Choroid plexus epithelial cell (primary cell): ENCODE measurements around the gene PDP2.

Experiments used
- DNase-seq: peaks from one replicate; pipeline ENCODE4 v3.0.0-alpha.2; 2010; ENCODE audit warnings: low read depth
- H3K4me3 ChIP-seq: 2 replicates; pipeline ENCODE4 v1.5.1; 2011; ENCODE audit warnings: low read depth, mild to moderate bottlenecking, control low read depth, low read length, moderate library complexity
- TF ChIP-seq, protein P1 (sequence below): conservative IDR thresholded peaks from 2 replicates; pipeline ENCODE4 v1.5.1; 2011; ENCODE audit warnings: low read depth, mild to moderate bottlenecking, control low read depth, inconsistent platforms, low read length, moderate library complexity

Gene PDP2

DNA sequence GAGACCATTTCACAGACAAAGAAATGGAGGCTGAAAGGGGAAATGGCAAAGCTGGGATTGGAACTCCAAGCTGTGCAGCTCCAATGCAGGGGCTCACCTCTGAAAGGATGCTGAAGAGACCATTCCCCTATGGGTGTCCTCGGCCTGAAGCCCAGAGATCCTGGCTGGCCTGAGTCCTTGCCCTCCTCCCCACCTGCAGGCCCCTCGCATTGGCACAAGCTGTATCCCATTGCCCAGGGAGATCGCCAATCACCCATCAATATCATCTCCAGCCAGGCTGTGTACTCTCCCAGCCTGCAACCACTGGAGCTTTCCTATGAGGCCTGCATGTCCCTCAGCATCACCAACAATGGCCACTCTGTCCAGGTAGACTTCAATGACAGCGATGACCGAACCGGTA, 33.5 kb upstream of the PDP2 start:
- TF ChIP-seq, protein P1, sequence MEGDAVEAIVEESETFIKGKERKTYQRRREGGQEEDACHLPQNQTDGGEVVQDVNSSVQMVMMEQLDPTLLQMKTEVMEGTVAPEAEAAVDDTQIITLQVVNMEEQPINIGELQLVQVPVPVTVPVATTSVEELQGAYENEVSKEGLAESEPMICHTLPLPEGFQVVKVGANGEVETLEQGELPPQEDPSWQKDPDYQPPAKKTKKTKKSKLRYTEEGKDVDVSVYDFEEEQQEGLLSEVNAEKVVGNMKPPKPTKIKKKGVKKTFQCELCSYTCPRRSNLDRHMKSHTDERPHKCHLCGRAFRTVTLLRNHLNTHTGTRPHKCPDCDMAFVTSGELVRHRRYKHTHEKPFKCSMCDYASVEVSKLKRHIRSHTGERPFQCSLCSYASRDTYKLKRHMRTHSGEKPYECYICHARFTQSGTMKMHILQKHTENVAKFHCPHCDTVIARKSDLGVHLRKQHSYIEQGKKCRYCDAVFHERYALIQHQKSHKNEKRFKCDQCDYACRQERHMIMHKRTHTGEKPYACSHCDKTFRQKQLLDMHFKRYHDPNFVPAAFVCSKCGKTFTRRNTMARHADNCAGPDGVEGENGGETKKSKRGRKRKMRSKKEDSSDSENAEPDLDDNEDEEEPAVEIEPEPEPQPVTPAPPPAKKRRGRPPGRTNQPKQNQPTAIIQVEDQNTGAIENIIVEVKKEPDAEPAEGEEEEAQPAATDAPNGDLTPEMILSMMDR: no peak
- no peak for DNase-seq
- H3K4me3 ChIP-seq: no peak overlapping the region

DNA sequence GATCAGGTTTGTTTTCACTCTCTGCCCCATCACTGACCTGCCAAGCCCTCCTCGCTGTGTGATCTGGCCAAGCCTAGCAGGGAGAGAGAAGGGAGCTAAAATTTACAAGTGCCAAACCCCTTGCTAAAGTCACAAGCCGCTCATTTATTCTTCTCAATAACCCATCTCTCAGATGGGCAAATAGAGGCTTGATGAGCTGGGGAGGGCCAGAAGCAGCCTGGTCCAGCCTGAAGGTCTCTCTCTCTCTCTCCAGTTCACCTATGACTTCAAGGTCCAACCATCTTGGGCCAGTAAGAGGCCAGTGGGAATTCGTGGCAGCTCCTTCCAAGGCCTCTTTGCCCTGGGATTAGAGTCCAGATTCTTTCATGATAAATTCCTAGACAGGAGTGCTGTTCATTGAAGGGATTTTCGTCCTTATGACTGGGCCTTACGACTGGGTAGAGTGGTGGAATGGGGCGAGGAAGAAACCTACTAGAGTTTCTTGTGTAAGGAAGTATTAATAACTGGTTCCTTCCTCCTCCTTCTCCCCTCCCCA, 32.7 kb upstream of the PDP2 start:
- no peak for DNase-seq
- no peak overlapping the region for H3K4me3 ChIP-seq
- TF ChIP-seq, protein P1: no peak

DNA sequence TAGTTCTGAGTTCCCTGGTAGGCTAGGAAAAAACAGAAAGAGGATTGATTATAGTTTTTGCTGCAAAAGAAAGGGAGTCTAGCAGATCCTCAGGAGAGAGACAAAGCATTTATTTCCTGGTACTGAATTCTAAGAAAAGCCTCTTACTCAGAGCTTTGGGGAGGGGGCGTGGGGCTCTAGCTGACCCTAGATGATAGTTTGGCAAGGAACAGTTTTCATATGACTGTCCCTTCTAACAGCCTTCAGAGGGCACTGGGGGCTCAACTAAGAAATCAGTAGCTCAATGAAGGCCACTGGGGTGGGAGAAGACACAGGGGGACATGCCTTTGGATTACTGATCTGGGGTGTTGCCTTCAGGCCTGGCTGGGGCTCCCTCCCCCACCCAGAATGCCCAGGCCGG, 32.1 kb upstream of the PDP2 start:
- no peak overlapping the region for H3K4me3 ChIP-seq
- no peak for DNase-seq
- TF ChIP-seq, protein P1: no peak

DNA sequence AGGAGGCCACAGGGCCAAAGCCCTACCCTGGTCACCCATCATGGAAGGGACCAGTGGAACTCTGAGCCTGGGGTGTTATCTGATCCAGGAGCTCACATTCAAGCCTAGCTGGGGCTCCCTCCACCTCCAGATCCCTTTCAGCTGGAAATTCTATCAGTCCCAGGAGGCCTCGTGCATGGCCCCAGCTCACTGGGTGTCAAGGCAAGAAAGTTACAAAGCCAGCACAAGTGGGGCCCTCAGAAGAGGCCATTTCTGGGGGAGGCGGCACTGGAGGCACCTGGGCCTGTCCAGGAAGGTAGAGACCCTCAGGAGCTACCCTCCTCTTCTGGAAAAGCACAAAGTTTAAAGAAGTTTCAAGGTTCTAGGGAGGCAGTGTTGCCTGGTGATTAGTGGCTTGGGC, 31.3 kb upstream of the PDP2 start:
- DNase-seq: no peak
- no peak overlapping the region for H3K4me3 ChIP-seq
- TF ChIP-seq, protein P1: no peak

DNA sequence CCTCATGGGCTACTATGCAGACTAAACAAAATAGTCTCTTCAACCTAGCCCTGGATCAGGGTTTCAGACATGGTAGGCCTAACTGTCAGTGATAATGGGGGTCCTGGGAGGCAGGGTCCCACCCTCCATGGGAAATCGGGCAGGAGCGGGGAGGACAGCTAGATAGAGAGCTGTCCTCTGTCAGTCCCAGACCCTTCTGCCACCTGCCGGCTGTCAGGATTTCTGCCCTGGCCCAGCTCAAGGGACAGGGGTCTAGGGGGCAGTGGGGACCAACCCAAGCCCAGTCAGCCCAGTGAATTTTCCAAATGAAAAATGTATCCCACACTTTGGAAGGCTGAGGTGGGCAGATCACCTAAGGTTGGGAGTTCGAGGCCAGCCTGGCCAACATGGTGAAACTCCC, 30.8 kb upstream of the PDP2 start:
- no peak for DNase-seq
- no peak overlapping the region for H3K4me3 ChIP-seq
- TF ChIP-seq, protein P1: peak; percentile 28

DNA sequence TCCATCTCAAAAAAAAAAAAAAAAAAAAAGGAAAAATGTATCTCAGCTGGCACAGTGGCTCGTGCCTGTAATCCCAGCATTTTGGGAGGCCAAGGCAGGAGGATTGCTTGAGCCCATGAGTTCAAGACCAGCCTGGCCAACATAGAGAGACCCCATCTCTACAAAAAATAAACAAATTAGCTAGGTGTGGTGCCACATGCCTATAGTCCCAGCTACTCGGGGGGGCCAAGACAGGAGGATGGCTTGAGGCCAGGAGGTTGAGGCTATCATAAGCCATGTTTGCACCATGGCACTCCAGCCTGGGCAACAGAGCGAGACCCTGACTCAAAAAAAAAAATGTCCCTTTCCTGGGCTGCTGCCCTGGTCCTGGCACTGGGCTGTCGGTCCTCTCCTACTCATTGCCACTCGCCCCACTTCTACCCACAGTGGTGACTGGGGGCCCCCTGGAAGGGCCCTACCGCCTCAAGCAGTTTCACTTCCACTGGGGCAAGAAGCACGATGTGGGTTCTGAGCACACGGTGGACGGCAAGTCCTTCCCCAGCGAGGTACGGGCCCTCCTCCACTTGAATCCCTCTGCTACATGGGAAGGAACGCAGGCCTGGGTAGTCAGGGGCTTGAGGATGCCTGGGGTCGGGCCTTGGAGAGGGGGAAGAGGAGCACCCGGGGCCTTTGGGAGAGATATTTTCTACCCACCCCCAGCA, 30.1 kb upstream of the PDP2 start:
- H3K4me3 ChIP-seq: no peak overlapping the region
- TF ChIP-seq, protein P1: no peak
- no peak for DNase-seq
